IMR-90 (cell line): ENCODE data around the gene FOXP1.

Experiments
- CEBPB ChIP-seq: IDR thresholded peaks from 2 replicates; pipeline ENCODE4 v1.6.1; 2012; ENCODE audit warnings: low read depth, low read length, improper control_type of control experiment
- CTCF ChIP-seq: conservative IDR thresholded peaks from 2 replicates; pipeline ENCODE4 v1.5.1; 2012; ENCODE audit warnings: mild to moderate bottlenecking, low read depth, low read length, improper control_type of control experiment
- ELK1 ChIP-seq: fragments of 150-350 bp; IDR thresholded peaks from 2 replicates; pipeline ENCODE4 v1.6.1; 2016; ENCODE audit warnings: low read depth, mild to moderate bottlenecking, low read length, moderate library complexity, borderline replicate concordance
- MAFK ChIP-seq: IDR thresholded peaks from 2 replicates; pipeline ENCODE4 v1.6.1; 2012; ENCODE audit warnings: low read depth, low read length, improper control_type of control experiment
- MXI1 ChIP-seq: IDR thresholded peaks from 2 replicates; pipeline ENCODE4 v1.6.1; 2012; ENCODE audit warnings: low read depth, mild to moderate bottlenecking, low read length, moderate library complexity, borderline replicate concordance
- POLR2A ChIP-seq: IDR thresholded peaks from 2 replicates; pipeline ENCODE4 v1.6.1; 2012; ENCODE audit warnings: mild to moderate bottlenecking, low read depth, low read length

GRCh38 chr3:71154846-71155245 is 428.7 kb downstream of the FOXP1 start:
- TF ChIP-seq MXI1 (no peak), CEBPB (no peak), POLR2A (no peak), ELK1 (no peak), CTCF (no peak), MAFK (no peak)
